DND-41 (cell line): Measurements from ENCODE around the gene PLRG1.

Experiments
- ATAC-seq: fragments of 200-7000 bp; cut with Tn5 transposase; 3 replicates; pipeline ENCODE4 v1.9.1; 2021; ENCODE audit warnings: low read depth; ENCODE audit not compliant: insufficient read depth
- DNase-seq: peaks from one replicate; pipeline ENCODE4 v3.0.0-alpha.2; 2020
- H2AFZ ChIP-seq: 2 replicates; pipeline ENCODE4 v1.6.0; 2012; ENCODE audit warnings: low read depth, low read length
- H3K27ac ChIP-seq: 2 replicates; pipeline ENCODE4 v1.5.1; 2012; ENCODE audit warnings: low read length, inconsistent platforms
- H3K27me3 ChIP-seq: fragments of 200-600 bp; sonication (generic); 2 replicates; pipeline ENCODE4 v1.6.0; 2012; ENCODE audit warnings: low read length, mild to moderate bottlenecking, inconsistent platforms; ENCODE audit not compliant: insufficient read depth, poor library complexity
- H3K36me3 ChIP-seq: 2 replicates; pipeline ENCODE4 v1.5.1; 2012; ENCODE audit warnings: low read length, inconsistent platforms; ENCODE audit not compliant: insufficient read depth
- H3K4me1 ChIP-seq: 2 replicates; pipeline ENCODE4 v1.5.1; 2012; ENCODE audit warnings: mild to moderate bottlenecking, low read length; ENCODE audit not compliant: insufficient read depth
- H3K4me2 ChIP-seq: 2 replicates; pipeline ENCODE4 v1.6.0; 2012; ENCODE audit warnings: mild to moderate bottlenecking, moderate library complexity, low read length, inconsistent platforms; ENCODE audit not compliant: insufficient read depth
- H3K4me3 ChIP-seq, 2 experiments: fragments of 200-600 bp in 1 of 2; shearing (Covaris generic) in 1 of 2; 2 replicates each; pipeline ENCODE4 v1.5.1; 2012 to 2016; ENCODE audit warnings: inconsistent platforms in 2 of 2, low read length in 2 of 2, mild to moderate bottlenecking in 2 of 2, low read depth in 1 of 2, moderate library complexity in 1 of 2
- H3K79me2 ChIP-seq: 2 replicates; pipeline ENCODE4 v1.6.0; 2012; ENCODE audit warnings: low read length, inconsistent platforms; ENCODE audit not compliant: insufficient read depth
- H3K9ac ChIP-seq: 2 replicates; pipeline ENCODE4 v1.6.0; 2012; ENCODE audit warnings: low read depth, mild to moderate bottlenecking, inconsistent platforms, low read length, moderate library complexity
- H3K9me3 ChIP-seq: 2 replicates; pipeline ENCODE4 v1.5.1; 2012; ENCODE audit warnings: low read length, moderate library complexity, mild to moderate bottlenecking, inconsistent platforms; ENCODE audit not compliant: insufficient read depth, severe bottlenecking
- H4K20me1 ChIP-seq: 2 replicates; pipeline ENCODE4 v1.6.0; 2012; ENCODE audit warnings: low read length; ENCODE audit not compliant: insufficient read depth
- CTCF ChIP-seq: IDR thresholded peaks from 2 replicates; pipeline ENCODE4 v1.5.1; 2012; ENCODE audit warnings: borderline replicate concordance, low read length, moderate library complexity, mild to moderate bottlenecking; ENCODE audit not compliant: poor library complexity, severe bottlenecking; ENCODE audit errors: extremely low read depth
- EZH2 ChIP-seq: IDR thresholded peaks from 3 replicates; pipeline ENCODE4 v1.6.1; 2012; ENCODE audit warnings: borderline replicate concordance, low read depth, mild to moderate bottlenecking, moderate library complexity, low read length, inconsistent platforms; ENCODE audit not compliant: severe bottlenecking

PLRG1 gene

GRCh38 chr4:154516318-154517029 is 33.7 kb downstream of the PLRG1 start:
- Histone ChIP-seq H2AFZ (no peak overlapping the region), H3K27ac (no peak overlapping the region), H3K4me2 (no peak overlapping the region), H4K20me1 (no peaks in the 10 kb centered on the region), H3K36me3 (no peaks in the 10 kb centered on the region), H3K4me3 (no peak overlapping the region), H3K9ac (no peak overlapping the region), H3K4me1 (no peaks in the 10 kb centered on the region), H3K27me3 (peaks cover 6% of the 10 kb centered on the region), H3K79me2 (no peaks in the 10 kb centered on the region), H3K9me3 (no peaks in the 10 kb centered on the region)
- DNase-seq (no peak), ATAC-seq (no peak)
- no peak for TF ChIP-seq EZH2
- no peak for TF ChIP-seq CTCF

GRCh38 chr4:154511981-154512380 is 38.2 kb downstream of the PLRG1 start:
- H3K9ac ChIP-seq: no peak overlapping the region
- no peak for TF ChIP-seq EZH2
- TF ChIP-seq CTCF: no peak
- no peak overlapping the region for H3K27ac ChIP-seq
- ATAC-seq (no peak), DNase-seq (no peak)
- no peak overlapping the region for H3K4me2 ChIP-seq
- H3K36me3 ChIP-seq: no peaks in the 10 kb centered on the region
- no peak overlapping the region for H3K4me3 ChIP-seq
- H4K20me1 ChIP-seq: no peaks in the 10 kb centered on the region
- no peaks in the 10 kb centered on the region for H3K79me2 ChIP-seq
- H3K4me1 ChIP-seq: no peaks in the 10 kb centered on the region
- no peaks in the 10 kb centered on the region for H3K9me3 ChIP-seq
- no peak overlapping the region for H2AFZ ChIP-seq
- H3K27me3 ChIP-seq: no peaks in the 10 kb centered on the region

DNA sequence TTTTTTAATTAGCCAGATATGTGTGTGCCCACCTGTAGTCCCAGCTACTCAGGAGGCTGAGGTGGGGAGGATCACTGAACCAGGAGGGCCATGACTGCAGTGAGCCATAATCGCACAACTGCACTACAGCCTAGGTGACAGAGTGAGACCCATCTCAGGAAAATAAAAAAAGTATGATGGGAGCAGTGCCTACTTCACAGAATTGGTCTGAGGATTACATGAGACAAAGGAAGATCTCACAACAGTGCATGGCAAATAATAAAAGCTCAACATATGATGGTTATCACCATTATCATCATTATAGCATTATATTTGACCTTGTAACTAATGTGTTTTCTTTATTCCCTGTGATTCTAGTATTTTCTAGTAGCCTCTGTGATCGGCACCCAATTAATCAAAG is 38.7 kb downstream of the PLRG1 start:
- TF ChIP-seq EZH2 (no peak), CTCF (no peak)
- no peak for ATAC-seq

More for the DNA sequence above, 38.7 kb downstream of the PLRG1 start:
- no peak for DNase-seq
- Histone ChIP-seq H3K9me3 (no peaks in the 10 kb centered on the region), H3K4me3 (no peak overlapping the region), H2AFZ (no peak overlapping the region), H3K36me3 (no peaks in the 10 kb centered on the region), H3K9ac (no peak overlapping the region), H3K79me2 (no peaks in the 10 kb centered on the region), H3K27ac (no peak overlapping the region), H3K4me1 (no peaks in the 10 kb centered on the region), H3K27me3 (no peaks in the 10 kb centered on the region), H4K20me1 (no peaks in the 10 kb centered on the region), H3K4me2 (no peak overlapping the region)
